Erythroblast (primary cell): ENCODE measurements around the gene CENPS.

Source experiments
- GATA1 ChIP-seq: IDR thresholded peaks from 2 replicates; pipeline ENCODE4 v1.6.1; 2011; ENCODE audit warnings: low read depth, mild to moderate bottlenecking, control low read depth, low read length, moderate library complexity
- POLR2A ChIP-seq: IDR thresholded peaks from 2 replicates; pipeline ENCODE4 v1.6.1; 2011; ENCODE audit warnings: mild to moderate bottlenecking, low read length

GRCh38 chr1:10475510-10475909 lies 45.3 kb downstream of the CENPS start:
- no peak for TF ChIP-seq POLR2A
- no peak for TF ChIP-seq GATA1
